GM23248 (cell line): ENCODE results near the gene ITK. TPM values are rescaled to one million over a fixed set of nuclear protein-coding genes. Genes with fewer than 3 reads are reported as not detected.

Source experiments
- DNase-seq: peaks from one replicate; pipeline ENCODE4 v3.0.0-alpha.2; 2015
- H2AFZ ChIP-seq: fragments of 200-600 bp; sonication (generic); 2 replicates; pipeline ENCODE4 v1.6.1; 2016; ENCODE audit warnings: antibody characterized with exemption
- H3F3A ChIP-seq: fragments of 200-600 bp; sonication (generic); 2 replicates; pipeline ENCODE4 v1.6.1; 2016; ENCODE audit warnings: mild to moderate bottlenecking, antibody characterized with exemption, mixed run types; ENCODE audit not compliant: insufficient read depth
- H3K27ac ChIP-seq: fragments of 200-600 bp; sonication (generic); 2 replicates; pipeline ENCODE4 v1.5.1; 2016; ENCODE audit warnings: mild to moderate bottlenecking
- H3K27me3 ChIP-seq: fragments of 200-600 bp; sonication (generic); replicated peaks from 2 replicates; pipeline ENCODE4 v1.6.1; 2016; ENCODE audit warnings: mild to moderate bottlenecking; ENCODE audit not compliant: insufficient read depth
- H3K36me3 ChIP-seq: fragments of 200-600 bp; sonication (generic); 2 replicates; pipeline ENCODE4 v1.6.1; 2016; ENCODE audit warnings: low read depth, mild to moderate bottlenecking
- H3K4me1 ChIP-seq: fragments of 200-600 bp; sonication (generic); 2 replicates; pipeline ENCODE4 v1.6.1; 2016; ENCODE audit warnings: mild to moderate bottlenecking; ENCODE audit not compliant: insufficient read depth
- H3K4me2 ChIP-seq: fragments of 200-600 bp; sonication (generic); one replicate; pipeline ENCODE4 v1.6.1; 2016; ENCODE audit warnings: mild to moderate bottlenecking; ENCODE audit not compliant: unreplicated experiment
- H3K4me3 ChIP-seq: fragments of 200-600 bp; sonication (generic); 2 replicates; pipeline ENCODE4 v1.5.1; 2016; ENCODE audit warnings: mild to moderate bottlenecking
- H3K79me2 ChIP-seq: fragments of 200-600 bp; sonication (generic); 2 replicates; pipeline ENCODE4 v1.6.1; 2016; ENCODE audit warnings: mild to moderate bottlenecking; ENCODE audit not compliant: insufficient read depth
- H3K9ac ChIP-seq: fragments of 200-600 bp; sonication (generic); 2 replicates; pipeline ENCODE4 v1.6.1; 2016; ENCODE audit warnings: mild to moderate bottlenecking
- H3K9me2 ChIP-seq: fragments of 200-600 bp; sonication (generic); 2 replicates; pipeline ENCODE4 v1.6.1; 2016; ENCODE audit warnings: mixed run types, mild to moderate bottlenecking, moderate library complexity; ENCODE audit not compliant: insufficient read depth
- H3K9me3 ChIP-seq: fragments of 200-600 bp; sonication (generic); one replicate; pipeline ENCODE4 v1.6.1; 2017; ENCODE audit warnings: low read depth
- H4K20me1 ChIP-seq: fragments of 200-600 bp; sonication (generic); 2 replicates; pipeline ENCODE4 v1.6.0; 2016; ENCODE audit not compliant: insufficient read depth
- EZH2 ChIP-seq: fragments of 200-600 bp; sonication (generic); IDR thresholded peaks from 2 replicates; pipeline ENCODE4 v1.6.1; 2018; ENCODE audit warnings: antibody characterized with exemption, mild to moderate bottlenecking; ENCODE audit not compliant: insufficient read depth, poor library complexity, severe bottlenecking
- EZH2phosphoT487 ChIP-seq: fragments of 200-600 bp; sonication (generic); IDR thresholded peaks from 2 replicates; pipeline ENCODE4 v1.6.1; 2018; ENCODE audit warnings: antibody characterized with exemption, moderate library complexity, mild to moderate bottlenecking, low read depth; ENCODE audit not compliant: insufficient read depth
- WGBS, 2 experiments: methylation state at CpG; one replicate each; pipeline ENCODE4 v1.1.6; 2015 to 2017; ENCODE audit warnings: low lambda C conversion rate in 2 of 2, low coverage in 1 of 2; ENCODE audit errors: missing lambda C conversion rate in 2 of 2; 5-methylcytosine and 5-hydroxymethylcytosine counted together
- in situ Hi-C: fragments of 300-500 bp; cut with MboI; formaldehyde crosslinking; loops from 2 replicates; pipeline ENCODE4 v1.15.0; 2020
- polyA plus RNA-seq: library from polyadenylated mRNA; unstranded; fragments of >200 nt; fragmentation: Nextera tagmentation; extraction: Ambion mirVana; gene quantifications from 2 replicates; pipeline ENCODE4 v1.2.1, GENCODE V29; 2016
- total RNA-seq: library from RNA; depleted of rRNA; stranded (reverse); fragments of >200 nt; shearing (Covaris generic); gene quantifications from 2 replicates; pipeline ENCODE4 v1.2.3, GENCODE V29; 2014

The ITK gene
- total and polyA plus RNA-seq, 2 experiments from 2014 or later, result 0.11 TPM; not detected in 1

- no peaks in the 10 kb centered on the region for H3K9me2 ChIP-seq
- in situ Hi-C loops, result no loop called here
- no peaks in the 10 kb centered on the region for H4K20me1 ChIP-seq
- H3K4me1 ChIP-seq, result peaks cover 30% of the 10 kb centered on the region
- H3K27ac ChIP-seq, result peak overlapping the region; percentile 69
- WGBS, 2 experiments, result 91 to 93% methylated on average over 9 of the region's 9 CpGs
- H3K9me3 ChIP-seq, result no peaks in the 10 kb centered on the region
- DNase-seq, result no peak
- H3K9ac ChIP-seq, result 0 out of 2 replicates have a peak overlapping the region, but pooled peaks have one; percentile 9
- H3K4me3 ChIP-seq, result no peak overlapping the region
- peak overlapping the region; percentile 39 for H3K4me2 ChIP-seq
- H3F3A ChIP-seq, result peaks cover 19% of the 10 kb centered on the region
- H2AFZ ChIP-seq, result no peak overlapping the region
- H3K27me3 ChIP-seq, result no peaks in the 10 kb centered on the region
- no peaks in the 10 kb centered on the region for H3K79me2 ChIP-seq
- no peaks in the 10 kb centered on the region for H3K36me3 ChIP-seq
- TF ChIP-seq EZH2phosphoT487, result no peak
- no peak for TF ChIP-seq EZH2
Measured at GRCh38 chr5:157289164-157289819, 108.7 kb downstream of the ITK start.

- DNase-seq, result peak; percentile 82
- peak overlapping the region; percentile 69 for H3K27ac ChIP-seq
- peaks cover 19% of the 10 kb centered on the region for H3F3A ChIP-seq
- 32 to 33% methylated on average over 6 of the region's 6 CpGs for WGBS, 2 experiments
- no peaks in the 10 kb centered on the region for H3K9me2 ChIP-seq
- H3K4me1 ChIP-seq, result peaks cover 30% of the 10 kb centered on the region
- H3K4me3 ChIP-seq, result no peak overlapping the region
- no peaks in the 10 kb centered on the region for H3K79me2 ChIP-seq
- peak overlapping the region; percentile 39 for H3K4me2 ChIP-seq
- H3K36me3 ChIP-seq, result no peaks in the 10 kb centered on the region
- no peaks in the 10 kb centered on the region for H4K20me1 ChIP-seq
- H2AFZ ChIP-seq, result no peak overlapping the region
- H3K27me3 ChIP-seq, result no peaks in the 10 kb centered on the region
- TF ChIP-seq EZH2phosphoT487 (0 out of 2 replicates have a peak, but pooled peaks have one; percentile 36), EZH2 (no peak)
- no peaks in the 10 kb centered on the region for H3K9me3 ChIP-seq
- H3K9ac ChIP-seq, result 0 out of 2 replicates have a peak overlapping the region, but pooled peaks have one; percentile 9
- in situ Hi-C loops, result no loop called here
Measured at GRCh38 chr5:157290156-157290980, 109.7 kb downstream of the ITK start.

- peak overlapping the region; percentile 39 for H3K4me2 ChIP-seq
- H3K4me1 ChIP-seq, result peaks cover 30% of the 10 kb centered on the region
- in situ Hi-C loops, result no loop called here
- peaks cover 19% of the 10 kb centered on the region for H3F3A ChIP-seq
- no peak for DNase-seq
- H3K9ac ChIP-seq, result no peak overlapping the region
- TF ChIP-seq EZH2phosphoT487, result no peak
- TF ChIP-seq EZH2, result no peak
- H4K20me1 ChIP-seq, result no peaks in the 10 kb centered on the region
- H3K4me3 ChIP-seq, result no peak overlapping the region
- peak overlapping the region; percentile 69 for H3K27ac ChIP-seq
- no peaks in the 10 kb centered on the region for H3K9me3 ChIP-seq
- H3K27me3 ChIP-seq, result no peaks in the 10 kb centered on the region
- H3K36me3 ChIP-seq, result no peaks in the 10 kb centered on the region
- H2AFZ ChIP-seq, result no peak overlapping the region
- no peaks in the 10 kb centered on the region for H3K79me2 ChIP-seq
- 62 to 66% methylated on average over 10 of the region's 10 CpGs for WGBS, 2 experiments
- H3K9me2 ChIP-seq, result no peaks in the 10 kb centered on the region
Measured at GRCh38 chr5:157290981-157291711, 110.5 kb downstream of the ITK start.

GRCh38 chr5:157292599-157292998 is 112.0 kb downstream of the ITK start:
- TF ChIP-seq EZH2 (no peak), EZH2phosphoT487 (no peak)
- Histone ChIP-seq H3K9me3 (no peaks in the 10 kb centered on the region), H2AFZ (no peak overlapping the region), H3K4me2 (no peak overlapping the region), H4K20me1 (no peaks in the 10 kb centered on the region), H3K27ac (no peak overlapping the region), H3K79me2 (no peaks in the 10 kb centered on the region), H3K27me3 (no peaks in the 10 kb centered on the region), H3K4me1 (peaks cover 17% of the 10 kb centered on the region), H3K9ac (no peak overlapping the region), H3K36me3 (no peaks in the 10 kb centered on the region), H3K9me2 (no peaks in the 10 kb centered on the region), H3K4me3 (no peak overlapping the region), H3F3A (peaks cover 19% of the 10 kb centered on the region)
- no peak for DNase-seq
- in situ Hi-C loops, result no loop called here
- WGBS, 2 experiments, result 75 to 81% methylated on average over 3 of the region's 3 CpGs
